Body of pancreas (tissue), 4 donors: ENCODE data around the gene LITAF. TPM values are rescaled to one million over a fixed set of nuclear protein-coding genes. Genes with fewer than 3 reads are reported as not detected.

ENCODE experiments used
- ATAC-seq: fragments of 150-250 bp; one replicate; pipeline ENCODE4 v1.9.1; 2016
- DNase-seq, 4 donors: peaks; one replicate each; pipeline ENCODE4 v3.0.0-alpha.2; 2019
- H3K27ac ChIP-seq, 4 donors: fragments of 200-600 bp; sonication (generic); 1 replicate in 3 of 4; 2 replicates in 1 of 4; pipeline versions ENCODE4 v1.5.1 to v1.6.1; 2016 to 2019; ENCODE audit warnings: mild to moderate bottlenecking in 1 of 4, mixed read lengths in 1 of 4, moderate library complexity in 1 of 4
- H3K27me3 ChIP-seq, 2 donors: fragments of 200-600 bp; sonication (generic); one replicate each; pipeline ENCODE4 v1.6.0; 2016; ENCODE audit warnings: mild to moderate bottlenecking in 1 of 2
- H3K36me3 ChIP-seq, 2 donors: fragments of 200-600 bp; sonication (generic); replicated peaks in 1 of 2; 2 replicates each; pipeline ENCODE4 v1.5.1; 2016; ENCODE audit warnings: low read depth in 2 of 2; ENCODE audit not compliant: insufficient read depth in 1 of 2
- H3K4me1 ChIP-seq: fragments of 200-600 bp; sonication (generic); one replicate; pipeline ENCODE4 v1.6.0; 2016
- H3K4me3 ChIP-seq, 2 donors: fragments of 200-600 bp; sonication (generic); 1 replicate in 1 of 2; 2 replicates in 1 of 2; pipeline ENCODE4 v1.5.1; 2016 to 2019
- H3K9me3 ChIP-seq, 3 donors: fragments of 200-600 bp; sonication (generic); 1 replicate in 2 of 3; 2 replicates in 1 of 3; pipeline ENCODE4 v1.5.1; 2016
- CTCF ChIP-seq, 7 experiments: fragments of 450-650 bp in 4 of 7; fragments of 200-600 bp in 3 of 7; sonication (generic) in 3 of 7; IDR thresholded peaks; one replicate each; pipeline ENCODE4 v1.5.1; 2016 to 2019; ENCODE audit warnings: antibody characterized with exemption in 7 of 7
- POLR2A ChIP-seq, 3 donors: fragments of 450-650 bp; IDR thresholded peaks; one replicate each; pipeline ENCODE4 v1.6.1; 2016; ENCODE audit warnings: antibody characterized with exemption in 3 of 3, mild to moderate bottlenecking in 2 of 3
- WGBS, 2 donors: methylation state at CpG; one replicate each; pipeline ENCODE4 v1.1.5; 2017; 5-methylcytosine and 5-hydroxymethylcytosine counted together
- intact Hi-C: fragments of 100-400 bp; cut with DNase I; formaldehyde crosslinking; loops from one replicate; pipeline ENCODE4 v1.15.1; 2023
- total RNA-seq, 2 donors: library from RNA; depleted of rRNA; stranded (reverse); fragments of >200 nt; gene quantifications; one replicate each; pipeline ENCODE4 v1.1.0, GENCODE V29; 2016

Gene LITAF
- total RNA-seq, 2 donors from 2014 or later, result 24.9 to 25.7 TPM

- Histone ChIP-seq H3K4me1 (peaks cover 29% of the 10 kb centered on the region), H3K36me3 (no peaks in the 10 kb centered on the region), H3K27me3 (no peaks in the 10 kb centered on the region), H3K4me3 (no peak overlapping the region), H3K27ac (no peak overlapping the region), H3K9me3 (no peaks in the 10 kb centered on the region)
- DNase-seq (no peak), ATAC-seq (no peak)
- no peak for TF ChIP-seq CTCF (IDR thresholded peaks at IDR 0.05)
- no peak for TF ChIP-seq POLR2A (IDR thresholded peaks at IDR 0.05)
- 92 to 100% methylated on average over 1 of the region's 1 CpG for WGBS, 2 donors
- intact Hi-C loops, result no loop called here
Measured at GRCh38 chr16:11589198-11589550, 2.5 kb upstream of the LITAF start.

- H3K36me3 ChIP-seq, result no peaks in the 10 kb centered on the region
- intact Hi-C loops, result no loop called here
- H3K27me3 ChIP-seq, result no peaks in the 10 kb centered on the region
- H3K27ac ChIP-seq, result no peak overlapping the region
- WGBS, 2 donors, result 74 to 84% methylated on average over 7 of the region's 7 CpGs
- H3K9me3 ChIP-seq, result no peaks in the 10 kb centered on the region
- ATAC-seq (no peak), DNase-seq (no peak)
- peaks cover 34% of the 10 kb centered on the region for H3K4me1 ChIP-seq
- TF ChIP-seq POLR2A (IDR thresholded peaks at IDR 0.05), result no peak
- no peak for TF ChIP-seq CTCF (IDR thresholded peaks at IDR 0.05)
- H3K4me3 ChIP-seq, result no peak overlapping the region
Measured at GRCh38 chr16:11588321-11589197, 1.8 kb upstream of the LITAF start.

- H3K9me3 ChIP-seq, result no peaks in the 10 kb centered on the region
- H3K27me3 ChIP-seq, result no peaks in the 10 kb centered on the region
- no peak overlapping the region for H3K4me3 ChIP-seq
- intact Hi-C loops, result no loop called here
- H3K36me3 ChIP-seq, result no peaks in the 10 kb centered on the region
- no peak for DNase-seq
- no peak for TF ChIP-seq CTCF (IDR thresholded peaks at IDR 0.05)
- TF ChIP-seq POLR2A (IDR thresholded peaks at IDR 0.05), result no peak
- peaks cover 34% of the 10 kb centered on the region for H3K4me1 ChIP-seq
- no peak for ATAC-seq
- H3K27ac ChIP-seq, result peak overlapping the region in 3 of 4 donors; percentile 92 to 96 (median 93)
- WGBS, 2 donors, result 70 to 92% methylated on average over 5 to 14 of the region's 14 CpGs
Measured at GRCh38 chr16:11587643-11588247, 1.0 kb upstream of the LITAF start.

- 3 to 4% methylated on average over 12 to 18 of the region's 48 CpGs for WGBS, 2 donors
- Histone ChIP-seq H3K27me3 (no peaks in the 10 kb centered on the region), H3K4me1 (peaks cover 37% of the 10 kb centered on the region), H3K9me3 (no peaks in the 10 kb centered on the region), H3K4me3 (peak overlapping the region; percentile 26 to 46), H3K27ac (peak overlapping the region; percentile 92 to 96 (median 92)), H3K36me3 (no peaks in the 10 kb centered on the region)
- no peak for TF ChIP-seq CTCF (IDR thresholded peaks at IDR 0.05)
- TF ChIP-seq POLR2A (IDR thresholded peaks at IDR 0.05), result no peak
- ATAC-seq (peak; percentile 18), DNase-seq (no peak)
- intact Hi-C loops, result no loop called here
Measured at GRCh38 chr16:11586378-11586855, 302 bp downstream of the LITAF start.
